HG03159 (cell line): ENCODE results near the gene IMMP2L.

Experiments used
- ATAC-seq: cut with Tn5 transposase; IDR thresholded peaks from one replicate; pipeline ENCODE4 v1.9.1; 2021; ENCODE audit warnings: mild to moderate bottlenecking, moderate library complexity; ENCODE audit not compliant: unreplicated experiment

IMMP2L gene

GRCh38 chr7:110625294-110625693 is 937.0 kb downstream of the IMMP2L start:
- ATAC-seq = no peak

DNA sequence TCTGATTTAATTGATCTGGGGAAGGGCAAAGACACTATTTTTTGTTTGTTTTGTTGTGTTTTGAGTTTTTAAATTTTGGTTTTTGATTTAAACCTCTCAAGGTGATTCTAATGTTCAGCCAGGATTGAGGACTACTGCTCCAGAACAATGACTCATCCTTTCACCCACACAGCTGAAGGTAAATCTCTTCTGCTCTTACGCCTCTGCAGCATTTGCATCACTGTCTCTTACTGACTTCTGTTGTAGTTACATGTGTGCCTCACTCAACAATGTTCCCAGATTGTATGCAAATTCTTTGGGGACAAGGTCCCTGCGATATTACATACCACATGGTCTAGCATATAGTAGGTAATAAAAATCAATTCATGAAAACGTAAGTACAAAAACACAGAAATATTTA is 938.9 kb downstream of the IMMP2L start:
- ATAC-seq = no peak

- no peak for ATAC-seq
Measured at GRCh38 chr7:110621289-110621688, 941.0 kb downstream of the IMMP2L start.

DNA sequence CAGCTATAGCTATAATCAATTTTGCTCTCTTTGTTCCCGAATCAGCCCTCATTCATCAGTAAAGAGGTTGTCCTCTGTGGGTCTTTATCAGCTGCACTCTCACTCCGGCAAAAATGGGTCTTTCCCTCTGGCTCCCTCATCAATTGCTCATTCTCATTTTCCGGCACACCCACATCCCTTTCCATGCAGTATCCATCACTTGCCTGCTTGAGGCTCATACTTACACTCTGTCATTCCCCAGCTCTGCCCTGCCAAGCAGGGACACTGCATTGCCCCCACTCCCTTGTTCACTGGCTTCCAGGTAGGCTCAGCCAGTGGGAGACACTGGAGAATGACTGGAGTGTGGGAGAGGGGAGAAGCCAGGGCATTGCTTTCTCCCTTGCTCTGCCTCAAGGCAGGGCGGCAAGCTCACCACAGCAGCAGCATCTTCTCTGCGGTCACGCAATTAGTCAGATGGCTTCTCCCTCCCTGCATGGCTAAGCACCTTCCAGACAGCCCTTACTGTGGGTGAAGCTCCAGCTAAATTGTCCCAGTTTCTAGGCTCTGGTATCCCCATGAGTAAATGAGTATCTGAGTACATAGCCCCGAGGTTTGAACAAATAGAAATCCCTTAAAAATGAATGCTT is 942.1 kb downstream of the IMMP2L start:
- ATAC-seq = no peak
